ENCODE data around the gene DUSP9.

The DUSP9 gene

GRCh38 chrX:153657161-153657560 lies 10.2 kb downstream of the DUSP9 start:
- H3K27ac ChIP-seq (ENCODE audit: low read depth, low read length) = no peak overlapping the region
- no peaks in the 10 kb centered on the region for H3K9me2 ChIP-seq (replicated peaks; ENCODE audit: control insufficient read depth, low read length)
- no peaks in the 10 kb centered on the region for H3K4me1 ChIP-seq (ENCODE audit: control insufficient read depth, low read length)
- no peak overlapping the region for H3K4me3 ChIP-seq (ENCODE audit: low read length)
- no peaks in the 10 kb centered on the region for H3F3A ChIP-seq (ENCODE audit: control insufficient read depth, insufficient read depth)
- H3K36me3 ChIP-seq (ENCODE audit: control insufficient read depth, low read length) = no peaks in the 10 kb centered on the region
- 0 out of 2 replicates have a peak, but pooled peaks cover 4% of the 10 kb centered on the region for H3K27me3 ChIP-seq (ENCODE audit: control insufficient read depth, low read length)
- no peaks in the 10 kb centered on the region for H3K9me3 ChIP-seq (ENCODE audit: control insufficient read depth, insufficient read depth, low read length)
- H3K4me2 ChIP-seq (ENCODE audit: low read length) = no peak overlapping the region
- no peaks in the 10 kb centered on the region for H3K79me2 ChIP-seq (ENCODE audit: control insufficient read depth, low read length)
- no peaks in the 10 kb centered on the region for H4K20me1 ChIP-seq (ENCODE audit: control insufficient read depth, insufficient read depth, low read depth, low read length)
- TF ChIP-seq CTCF (IDR thresholded peaks at IDR 0.05; ENCODE audit: low read depth, low read length, poor library complexity, severe bottlenecking) = no peak

DNA sequence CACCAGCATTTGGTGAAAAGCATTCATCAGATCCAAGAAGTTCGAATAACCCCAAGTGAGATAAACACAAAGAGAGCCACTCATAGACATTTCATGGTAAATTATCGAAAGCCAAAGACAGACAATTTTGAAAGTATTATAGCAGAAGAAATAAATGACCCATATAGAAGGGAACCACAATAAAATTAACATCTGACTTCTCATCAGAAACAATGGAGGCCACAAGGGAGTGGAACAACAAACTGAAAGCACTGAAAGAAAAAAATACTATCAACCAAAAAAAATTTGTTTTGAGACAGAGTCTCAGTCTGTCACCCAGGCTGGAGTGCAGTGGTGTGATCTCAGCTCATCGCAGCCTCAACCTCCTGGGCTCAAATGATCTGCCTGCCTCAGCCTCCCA lies 12.3 kb downstream of the DUSP9 start:
- Histone ChIP-seq H3K9me2 (replicated peaks; ENCODE audit: control insufficient read depth, low read length) (no peaks in the 10 kb centered on the region), H3K4me3 (ENCODE audit: low read length) (no peak overlapping the region), H3K9me3 (ENCODE audit: control insufficient read depth, insufficient read depth, low read length) (no peaks in the 10 kb centered on the region), H3K4me2 (ENCODE audit: low read length) (no peak overlapping the region), H3K36me3 (ENCODE audit: control insufficient read depth, low read length) (no peaks in the 10 kb centered on the region), H3K27ac (ENCODE audit: low read depth, low read length) (no peak overlapping the region), H3F3A (ENCODE audit: control insufficient read depth, insufficient read depth) (no peaks in the 10 kb centered on the region), H4K20me1 (ENCODE audit: control insufficient read depth, insufficient read depth, low read depth, low read length) (no peaks in the 10 kb centered on the region), H3K4me1 (ENCODE audit: control insufficient read depth, low read length) (no peaks in the 10 kb centered on the region), H3K27me3 (ENCODE audit: control insufficient read depth, low read length) (0 out of 2 replicates have a peak, but pooled peaks cover 6% of the 10 kb centered on the region), H3K79me2 (ENCODE audit: control insufficient read depth, low read length) (no peaks in the 10 kb centered on the region)
- TF ChIP-seq CTCF (IDR thresholded peaks at IDR 0.05; ENCODE audit: low read depth, low read length, poor library complexity, severe bottlenecking) (no peak), EZH2phosphoT487 (IDR thresholded peaks at IDR 0.05; ENCODE audit: borderline replicate concordance, low read length) (no peak)

- no peak for TF ChIP-seq EZH2phosphoT487 (IDR thresholded peaks at IDR 0.05; ENCODE audit: borderline replicate concordance, low read length)
- TF ChIP-seq CTCF (IDR thresholded peaks at IDR 0.05; ENCODE audit: low read depth, low read length, poor library complexity, severe bottlenecking) = peak; percentile 54
- Histone ChIP-seq H3K4me2 (ENCODE audit: low read length) (no peak overlapping the region), H3K4me3 (ENCODE audit: low read length) (no peak overlapping the region), H3F3A (ENCODE audit: control insufficient read depth, insufficient read depth) (no peaks in the 10 kb centered on the region), H3K36me3 (ENCODE audit: control insufficient read depth, low read length) (no peaks in the 10 kb centered on the region), H3K79me2 (ENCODE audit: control insufficient read depth, low read length) (no peaks in the 10 kb centered on the region), H3K27ac (ENCODE audit: low read depth, low read length) (no peak overlapping the region), H3K9me3 (ENCODE audit: control insufficient read depth, insufficient read depth, low read length) (no peaks in the 10 kb centered on the region), H3K27me3 (ENCODE audit: control insufficient read depth, low read length) (0 out of 2 replicates have a peak, but pooled peaks cover 6% of the 10 kb centered on the region), H3K4me1 (ENCODE audit: control insufficient read depth, low read length) (no peaks in the 10 kb centered on the region), H4K20me1 (ENCODE audit: control insufficient read depth, insufficient read depth, low read depth, low read length) (no peaks in the 10 kb centered on the region), H3K9me2 (replicated peaks; ENCODE audit: control insufficient read depth, low read length) (no peaks in the 10 kb centered on the region)
Measured at GRCh38 chrX:153662266-153662665, 15.3 kb downstream of the DUSP9 start.

All from DOHH2 (cell line).